WTC11 (cell line): ENCODE results near the gene EXTL1. TPM values are rescaled to one million over a fixed set of nuclear protein-coding genes. Genes with fewer than 3 reads are reported as not detected.

Source experiments
- ATAC-seq: fragments of 200-7000 bp; cut with Tn5 transposase; 2 replicates; pipeline ENCODE4 v1.10.0; 2021; ENCODE audit warnings: mild to moderate bottlenecking, moderate library complexity
- CTCF ChIA-PET: fragments of 300-600 bp; sonication (Branson Sonifier 250); formaldehyde crosslinking; loops from one replicate; lab custom pipeline; 2021; ENCODE audit warnings: antibody characterized with exemption; lab: Charles Lee
- POLR2A ChIA-PET: fragments of 350-600 bp; sonication (Branson Sonifier 250); formaldehyde crosslinking; loops from one replicate; lab custom pipeline; 2021; ENCODE audit warnings: antibody characterized with exemption; lab: Charles Lee
- DNase-seq: peaks from one replicate; pipeline ENCODE4 v3.0.0; 2021; ENCODE audit warnings: low spot score
- H3K27ac Mint-ChIP-seq: 2 replicates; pipeline ENCODE4 v1.8.0; 2021; ENCODE audit warnings: mixed read lengths
- H3K27me3 Mint-ChIP-seq: 2 replicates; pipeline ENCODE4 v1.8.0; 2021; ENCODE audit warnings: low read depth, mild to moderate bottlenecking, moderate library complexity, mixed read lengths
- H3K36me3 Mint-ChIP-seq: 2 replicates; pipeline ENCODE4 v1.8.0; 2021; ENCODE audit warnings: mixed read lengths
- H3K4me1 Mint-ChIP-seq: 2 replicates; pipeline ENCODE4 v1.8.0; 2022; ENCODE audit warnings: mixed read lengths
- H3K4me3 Mint-ChIP-seq: 2 replicates; pipeline ENCODE4 v1.8.0; 2021; ENCODE audit warnings: mild to moderate bottlenecking, moderate library complexity, mixed read lengths
- H3K9me3 Mint-ChIP-seq: 2 replicates; pipeline ENCODE4 v1.8.0; 2021; ENCODE audit warnings: mixed read lengths
- ATF1 ChIP-seq: sonication (generic); formaldehyde crosslinking; IDR thresholded peaks from 2 replicates; pipeline ENCODE4 v1.8.1; 2023; ENCODE audit warnings: mild to moderate bottlenecking, moderate library complexity, missing genetic modification reagents
- CBFB ChIP-seq: sonication (generic); formaldehyde crosslinking; IDR thresholded peaks from 2 replicates; pipeline ENCODE4 v1.8.1; 2022; ENCODE audit warnings: mild to moderate bottlenecking, low read depth, missing genetic modification reagents
- FOXK1 ChIP-seq: sonication (generic); formaldehyde crosslinking; IDR thresholded peaks from 2 replicates; pipeline ENCODE4 v1.8.0; 2022; ENCODE audit warnings: mild to moderate bottlenecking, moderate library complexity, missing genetic modification reagents
- GABPB1 ChIP-seq: sonication (generic); formaldehyde crosslinking; IDR thresholded peaks from 2 replicates; pipeline ENCODE4 v1.8.1; 2023; ENCODE audit warnings: mild to moderate bottlenecking, missing genetic modification reagents
- GRHL2 ChIP-seq: fragments of 250-450 bp; sonication (Bioruptor Pico); IDR thresholded peaks from 2 replicates; pipeline ENCODE4 v1.8.0; 2022; ENCODE audit warnings: mild to moderate bottlenecking, moderate library complexity; ENCODE audit not compliant: insufficient replicate concordance, severe bottlenecking
- HMGA2 ChIP-seq: fragments of 250-450 bp; sonication (Bioruptor Pico); IDR thresholded peaks from 2 replicates; pipeline ENCODE4 v1.4.0; 2021; ENCODE audit warnings: mild to moderate bottlenecking, moderate library complexity
- MXD4 ChIP-seq: fragments of 250-450 bp; sonication (Bioruptor Pico); IDR thresholded peaks from 2 replicates; pipeline ENCODE4 v1.8.0; 2021; ENCODE audit warnings: mild to moderate bottlenecking, moderate library complexity, borderline replicate concordance
- NFE2L1 ChIP-seq: sonication (generic); formaldehyde crosslinking; IDR thresholded peaks from 2 replicates; pipeline ENCODE4 v1.8.1; 2023; ENCODE audit warnings: missing genetic modification reagents
- NFYB ChIP-seq: sonication (generic); formaldehyde crosslinking; conservative IDR thresholded peaks from 2 replicates; pipeline ENCODE4 v1.8.0; 2022; ENCODE audit warnings: low read depth, missing genetic modification reagents
- SMAD4 ChIP-seq: sonication (generic); formaldehyde crosslinking; IDR thresholded peaks from 2 replicates; pipeline ENCODE4 v1.8.0; 2022; ENCODE audit warnings: mild to moderate bottlenecking, missing genetic modification reagents
- TCF7 ChIP-seq: sonication (generic); formaldehyde crosslinking; IDR thresholded peaks from 2 replicates; pipeline ENCODE4 v1.8.0; 2022; ENCODE audit warnings: mild to moderate bottlenecking, low read depth, missing genetic modification reagents, moderate library complexity
- ZBTB21 ChIP-seq: sonication (generic); formaldehyde crosslinking; IDR thresholded peaks from 2 replicates; pipeline ENCODE4 v1.8.1; 2023; ENCODE audit warnings: mild to moderate bottlenecking, missing genetic modification reagents, borderline replicate concordance
- ZNF219 ChIP-seq: sonication (generic); formaldehyde crosslinking; IDR thresholded peaks from 2 replicates; pipeline ENCODE4 v1.8.0; 2023; ENCODE audit warnings: missing genetic modification reagents, mild to moderate bottlenecking, borderline replicate concordance
- ZNF263 ChIP-seq: sonication (generic); formaldehyde crosslinking; IDR thresholded peaks from 2 replicates; pipeline ENCODE4 v1.8.1; 2022; ENCODE audit warnings: low read depth, mild to moderate bottlenecking, moderate library complexity, missing genetic modification reagents
- ZNF396 ChIP-seq: fragments of 250-450 bp; sonication (Bioruptor Pico); IDR thresholded peaks from 2 replicates; pipeline ENCODE4 v1.8.0; 2021; ENCODE audit warnings: mild to moderate bottlenecking, moderate library complexity, borderline replicate concordance
- total RNA-seq: library from RNA; stranded (reverse); gene quantifications from 3 replicates; pipeline ENCODE4 v1.2.3, GENCODE V29; 2021
- TF ChIP-seq, protein P1 (sequence below): fragments of 250-450 bp; sonication (Bioruptor Pico); IDR thresholded peaks from 2 replicates; pipeline ENCODE4 v1.9.0; 2021; ENCODE audit warnings: mild to moderate bottlenecking, borderline replicate concordance
- TF ChIP-seq, protein P2 (sequence below): sonication (generic); formaldehyde crosslinking; conservative IDR thresholded peaks from 2 replicates; pipeline ENCODE4 v1.8.1; 2023; ENCODE audit warnings: mild to moderate bottlenecking, low read depth, missing genetic modification reagents, moderate library complexity
- TF ChIP-seq, protein P3 (sequence below): sonication (generic); formaldehyde crosslinking; IDR thresholded peaks from 2 replicates; pipeline ENCODE4 v1.8.1; 2023; ENCODE audit warnings: mild to moderate bottlenecking, missing genetic modification reagents

Gene EXTL1
- total RNA-seq, 1 experiment from 2014 or later, result 2.1 TPM

DNA sequence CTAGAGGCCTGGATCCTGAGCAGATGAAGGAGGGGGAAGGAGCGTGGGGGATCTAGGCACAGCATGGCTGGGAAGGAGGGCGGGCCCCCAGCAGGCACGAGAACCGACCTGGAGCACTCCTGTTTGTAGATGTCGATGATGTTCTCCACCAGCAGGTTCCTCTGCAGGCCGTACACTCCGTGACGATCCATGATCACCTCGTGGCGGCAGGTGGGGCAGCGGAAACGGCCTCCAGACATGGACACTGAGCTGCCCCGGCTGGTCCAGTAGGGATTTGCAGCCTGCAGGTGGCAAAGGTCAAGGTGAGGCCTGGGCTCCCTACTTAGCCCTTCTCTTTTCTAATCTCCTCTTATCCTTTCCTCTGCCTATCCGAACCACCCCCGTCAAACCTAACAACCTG, 44.6 kb downstream of the EXTL1 start (continued):
- TF ChIP-seq, protein P1, sequence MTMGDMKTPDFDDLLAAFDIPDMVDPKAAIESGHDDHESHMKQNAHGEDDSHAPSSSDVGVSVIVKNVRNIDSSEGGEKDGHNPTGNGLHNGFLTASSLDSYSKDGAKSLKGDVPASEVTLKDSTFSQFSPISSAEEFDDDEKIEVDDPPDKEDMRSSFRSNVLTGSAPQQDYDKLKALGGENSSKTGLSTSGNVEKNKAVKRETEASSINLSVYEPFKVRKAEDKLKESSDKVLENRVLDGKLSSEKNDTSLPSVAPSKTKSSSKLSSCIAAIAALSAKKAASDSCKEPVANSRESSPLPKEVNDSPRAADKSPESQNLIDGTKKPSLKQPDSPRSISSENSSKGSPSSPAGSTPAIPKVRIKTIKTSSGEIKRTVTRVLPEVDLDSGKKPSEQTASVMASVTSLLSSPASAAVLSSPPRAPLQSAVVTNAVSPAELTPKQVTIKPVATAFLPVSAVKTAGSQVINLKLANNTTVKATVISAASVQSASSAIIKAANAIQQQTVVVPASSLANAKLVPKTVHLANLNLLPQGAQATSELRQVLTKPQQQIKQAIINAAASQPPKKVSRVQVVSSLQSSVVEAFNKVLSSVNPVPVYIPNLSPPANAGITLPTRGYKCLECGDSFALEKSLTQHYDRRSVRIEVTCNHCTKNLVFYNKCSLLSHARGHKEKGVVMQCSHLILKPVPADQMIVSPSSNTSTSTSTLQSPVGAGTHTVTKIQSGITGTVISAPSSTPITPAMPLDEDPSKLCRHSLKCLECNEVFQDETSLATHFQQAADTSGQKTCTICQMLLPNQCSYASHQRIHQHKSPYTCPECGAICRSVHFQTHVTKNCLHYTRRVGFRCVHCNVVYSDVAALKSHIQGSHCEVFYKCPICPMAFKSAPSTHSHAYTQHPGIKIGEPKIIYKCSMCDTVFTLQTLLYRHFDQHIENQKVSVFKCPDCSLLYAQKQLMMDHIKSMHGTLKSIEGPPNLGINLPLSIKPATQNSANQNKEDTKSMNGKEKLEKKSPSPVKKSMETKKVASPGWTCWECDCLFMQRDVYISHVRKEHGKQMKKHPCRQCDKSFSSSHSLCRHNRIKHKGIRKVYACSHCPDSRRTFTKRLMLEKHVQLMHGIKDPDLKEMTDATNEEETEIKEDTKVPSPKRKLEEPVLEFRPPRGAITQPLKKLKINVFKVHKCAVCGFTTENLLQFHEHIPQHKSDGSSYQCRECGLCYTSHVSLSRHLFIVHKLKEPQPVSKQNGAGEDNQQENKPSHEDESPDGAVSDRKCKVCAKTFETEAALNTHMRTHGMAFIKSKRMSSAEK, result no peak
- no peak for TF ChIP-seq ATF1 (CRISPR knock-in tag)
- TF ChIP-seq GRHL2 (CRISPR knock-in tag), result no peak
- no peak for TF ChIP-seq GABPB1 (CRISPR knock-in tag)
- no peak for TF ChIP-seq MXD4 (CRISPR knock-in tag)
- no peak for TF ChIP-seq CBFB (CRISPR knock-in tag)

DNA sequence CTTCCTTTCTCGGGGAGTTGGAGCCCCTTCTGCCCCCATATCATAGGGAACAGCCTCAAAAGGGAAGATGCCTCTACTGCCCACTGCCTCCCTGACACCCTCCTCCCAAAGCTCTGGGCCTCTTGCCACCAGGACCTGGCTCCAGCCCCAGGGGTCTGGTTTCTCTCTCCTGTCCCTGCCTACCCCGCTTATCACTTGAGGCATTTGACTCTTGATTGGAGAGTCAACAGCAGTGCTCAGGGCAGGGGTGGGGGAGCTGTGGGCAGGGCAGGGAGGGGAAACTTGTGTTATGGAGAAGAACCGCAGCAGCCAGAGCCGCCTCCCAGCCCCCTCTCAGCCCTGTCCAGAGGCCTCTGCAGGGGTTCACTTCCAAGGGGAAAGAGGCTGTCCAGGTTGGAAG, 45.3 kb downstream of the EXTL1 start:
- ChIA-PET POLR2A (interaction anchor here (0.6 kb wide), 1 partner anchor 25 kb away, joined by 3 read pairs; no protein-coding TSS in a partner anchor), CTCF (interaction anchor here (0.6 to 3.5 kb wide), 11 partner anchors 31 to 350 kb away, joined by 3 to 13 read pairs (median 4); partner anchors contain the start of genes CEP85, CNKSR1 and ZNF593)
- H3K9me3 Mint-ChIP-seq, result no peaks in the 10 kb centered on the region
- peaks cover 8% of the 10 kb centered on the region; the same call in 1 of the 2 replicates for H3K4me1 Mint-ChIP-seq
- H3K36me3 Mint-ChIP-seq, result no peaks in the 10 kb centered on the region
- H3K4me3 Mint-ChIP-seq, result no peak overlapping the region
- TF ChIP-seq NFE2L1 (CRISPR knock-in tag), result no peak
- TF ChIP-seq SMAD4 (CRISPR knock-in tag), result no peak
- TF ChIP-seq ZNF263 (CRISPR knock-in tag), result no peak
- no peak for TF ChIP-seq TCF7 (CRISPR knock-in tag)
- TF ChIP-seq, protein P1, result no peak
- no peak for TF ChIP-seq ZNF396
- TF ChIP-seq HMGA2, result no peak
- TF ChIP-seq ATF1 (CRISPR knock-in tag), result no peak
- TF ChIP-seq, protein P2, sequence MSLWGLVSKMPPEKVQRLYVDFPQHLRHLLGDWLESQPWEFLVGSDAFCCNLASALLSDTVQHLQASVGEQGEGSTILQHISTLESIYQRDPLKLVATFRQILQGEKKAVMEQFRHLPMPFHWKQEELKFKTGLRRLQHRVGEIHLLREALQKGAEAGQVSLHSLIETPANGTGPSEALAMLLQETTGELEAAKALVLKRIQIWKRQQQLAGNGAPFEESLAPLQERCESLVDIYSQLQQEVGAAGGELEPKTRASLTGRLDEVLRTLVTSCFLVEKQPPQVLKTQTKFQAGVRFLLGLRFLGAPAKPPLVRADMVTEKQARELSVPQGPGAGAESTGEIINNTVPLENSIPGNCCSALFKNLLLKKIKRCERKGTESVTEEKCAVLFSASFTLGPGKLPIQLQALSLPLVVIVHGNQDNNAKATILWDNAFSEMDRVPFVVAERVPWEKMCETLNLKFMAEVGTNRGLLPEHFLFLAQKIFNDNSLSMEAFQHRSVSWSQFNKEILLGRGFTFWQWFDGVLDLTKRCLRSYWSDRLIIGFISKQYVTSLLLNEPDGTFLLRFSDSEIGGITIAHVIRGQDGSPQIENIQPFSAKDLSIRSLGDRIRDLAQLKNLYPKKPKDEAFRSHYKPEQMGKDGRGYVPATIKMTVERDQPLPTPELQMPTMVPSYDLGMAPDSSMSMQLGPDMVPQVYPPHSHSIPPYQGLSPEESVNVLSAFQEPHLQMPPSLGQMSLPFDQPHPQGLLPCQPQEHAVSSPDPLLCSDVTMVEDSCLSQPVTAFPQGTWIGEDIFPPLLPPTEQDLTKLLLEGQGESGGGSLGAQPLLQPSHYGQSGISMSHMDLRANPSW, result no peak
- no peak for TF ChIP-seq ZNF219 (CRISPR knock-in tag)
- TF ChIP-seq NFYB (CRISPR knock-in tag), result no peak
- TF ChIP-seq ZBTB21 (CRISPR knock-in tag), result no peak
- TF ChIP-seq, protein P3, sequence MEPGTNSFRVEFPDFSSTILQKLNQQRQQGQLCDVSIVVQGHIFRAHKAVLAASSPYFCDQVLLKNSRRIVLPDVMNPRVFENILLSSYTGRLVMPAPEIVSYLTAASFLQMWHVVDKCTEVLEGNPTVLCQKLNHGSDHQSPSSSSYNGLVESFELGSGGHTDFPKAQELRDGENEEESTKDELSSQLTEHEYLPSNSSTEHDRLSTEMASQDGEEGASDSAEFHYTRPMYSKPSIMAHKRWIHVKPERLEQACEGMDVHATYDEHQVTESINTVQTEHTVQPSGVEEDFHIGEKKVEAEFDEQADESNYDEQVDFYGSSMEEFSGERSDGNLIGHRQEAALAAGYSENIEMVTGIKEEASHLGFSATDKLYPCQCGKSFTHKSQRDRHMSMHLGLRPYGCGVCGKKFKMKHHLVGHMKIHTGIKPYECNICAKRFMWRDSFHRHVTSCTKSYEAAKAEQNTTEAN, result no peak
- no peak for TF ChIP-seq FOXK1 (CRISPR knock-in tag)
- no peak for TF ChIP-seq GRHL2 (CRISPR knock-in tag)
- no peaks in the 10 kb centered on the region for H3K27me3 Mint-ChIP-seq
- H3K27ac Mint-ChIP-seq, result no peak overlapping the region
- DNase-seq (no peak), ATAC-seq (peak; percentile 20; the same call in 1 of the 2 replicates)
